Right kidney (tissue), 1 donor: Measurements from ENCODE around the gene HOXA6.

ENCODE experiments used
- DNase-seq: peaks from one replicate; pipeline ENCODE4 v3.0.0-alpha.2; 2016

Gene HOXA6

DNA sequence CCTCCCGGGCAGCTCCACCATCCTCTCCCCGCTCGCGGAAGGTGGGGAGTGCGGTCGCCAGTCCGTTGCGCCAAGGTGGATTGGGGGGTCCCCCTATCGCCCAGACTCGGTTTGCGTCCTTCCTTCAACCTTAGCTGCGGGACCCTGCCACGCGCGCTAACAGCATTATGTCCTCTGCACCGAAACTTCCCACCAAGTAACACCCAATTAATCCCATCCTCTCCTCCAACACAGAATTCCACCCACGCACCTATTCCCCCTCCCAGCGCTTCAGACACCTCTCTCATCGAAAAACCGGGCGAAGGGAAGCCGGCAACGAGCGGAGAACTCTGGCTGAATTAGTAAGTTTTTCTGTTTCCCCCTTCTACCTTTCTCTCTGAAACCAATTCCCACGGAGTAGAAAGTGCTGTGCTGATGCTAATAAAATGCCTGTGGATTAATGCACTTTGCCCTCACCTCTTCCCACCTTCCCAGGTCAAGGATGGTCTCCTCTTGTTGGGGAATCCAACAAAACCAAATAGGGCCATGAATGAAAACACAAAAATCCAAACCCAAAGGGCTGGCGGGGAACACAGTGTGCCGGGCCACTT, 3.9 kb upstream of the HOXA6 start:
- no peak for DNase-seq

GRCh38 chr7:27150568-27151340, 3.2 kb upstream of the HOXA6 start:
- peak; percentile 95 for DNase-seq

GRCh38 chr7:27149842-27150567, 2.4 kb upstream of the HOXA6 start:
- DNase-seq: no peak

- no peak for DNase-seq
Observed at GRCh38 chr7:27148756-27149641, 1.4 kb upstream of the HOXA6 start.

GRCh38 chr7:27148031-27148755, 619 bp upstream of the HOXA6 start:
- DNase-seq: peak; percentile 82

DNA sequence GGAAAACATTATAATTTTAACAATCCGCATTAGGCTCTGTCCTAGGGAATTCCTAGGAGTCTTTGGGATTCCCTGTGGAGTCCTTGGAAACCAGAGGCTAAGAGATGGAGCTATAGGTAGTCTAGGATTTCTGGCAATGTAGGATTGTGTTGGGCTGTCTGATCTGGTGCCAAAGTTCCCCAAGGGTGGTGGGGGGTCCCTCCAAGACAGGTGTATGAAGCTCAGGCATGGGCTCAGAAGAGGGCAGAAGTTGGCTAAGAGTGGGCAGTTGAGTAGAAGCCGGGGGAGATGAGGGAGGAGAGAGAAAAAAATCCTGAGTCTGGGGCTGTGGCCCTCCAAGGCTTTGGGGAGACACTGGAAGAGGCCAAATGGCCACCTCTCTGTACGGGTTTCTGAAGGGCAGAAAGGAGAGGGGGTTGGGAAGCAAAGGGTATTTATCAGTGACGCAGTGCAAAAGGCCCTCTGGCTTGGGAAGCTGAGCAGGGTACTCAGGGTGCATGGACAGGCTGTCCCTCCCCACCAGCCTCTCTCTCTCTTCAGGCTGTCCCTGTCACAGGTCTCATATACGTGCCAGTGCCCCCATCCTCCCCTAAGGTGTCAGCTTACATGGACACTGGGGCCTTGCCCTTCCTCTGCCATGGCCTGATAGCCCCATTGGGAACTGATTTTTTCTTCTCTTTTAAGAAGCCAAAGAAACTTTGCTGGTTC, 929 bp downstream of the HOXA6 start:
- no peak for DNase-seq

GRCh38 chr7:27145914-27146412, 1.6 kb downstream of the HOXA6 start:
- no peak for DNase-seq

- DNase-seq: peak; percentile 76
Observed at GRCh38 chr7:27145165-27145913, 2.2 kb downstream of the HOXA6 start.

DNA sequence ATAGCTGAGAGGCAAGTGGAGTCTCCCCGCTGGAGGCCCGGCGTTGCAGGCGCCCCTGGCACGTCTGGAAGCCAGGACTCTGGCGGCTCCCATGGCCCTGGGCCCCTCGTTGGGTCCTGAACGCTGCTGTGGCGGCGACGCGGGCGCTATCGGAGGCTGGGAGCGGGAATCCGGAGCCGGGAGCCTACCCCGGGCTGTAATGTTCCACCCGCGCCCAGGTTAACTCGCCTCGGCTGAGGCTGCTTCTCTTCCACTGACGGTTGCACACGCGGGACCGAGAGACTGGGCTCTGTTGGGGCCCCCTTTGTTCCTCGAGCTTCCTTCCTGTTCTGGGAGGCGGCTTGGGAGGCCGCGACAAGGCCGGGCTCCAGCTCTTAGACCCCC, 2.8 kb downstream of the HOXA6 start:
- peak; percentile 79 for DNase-seq

DNA sequence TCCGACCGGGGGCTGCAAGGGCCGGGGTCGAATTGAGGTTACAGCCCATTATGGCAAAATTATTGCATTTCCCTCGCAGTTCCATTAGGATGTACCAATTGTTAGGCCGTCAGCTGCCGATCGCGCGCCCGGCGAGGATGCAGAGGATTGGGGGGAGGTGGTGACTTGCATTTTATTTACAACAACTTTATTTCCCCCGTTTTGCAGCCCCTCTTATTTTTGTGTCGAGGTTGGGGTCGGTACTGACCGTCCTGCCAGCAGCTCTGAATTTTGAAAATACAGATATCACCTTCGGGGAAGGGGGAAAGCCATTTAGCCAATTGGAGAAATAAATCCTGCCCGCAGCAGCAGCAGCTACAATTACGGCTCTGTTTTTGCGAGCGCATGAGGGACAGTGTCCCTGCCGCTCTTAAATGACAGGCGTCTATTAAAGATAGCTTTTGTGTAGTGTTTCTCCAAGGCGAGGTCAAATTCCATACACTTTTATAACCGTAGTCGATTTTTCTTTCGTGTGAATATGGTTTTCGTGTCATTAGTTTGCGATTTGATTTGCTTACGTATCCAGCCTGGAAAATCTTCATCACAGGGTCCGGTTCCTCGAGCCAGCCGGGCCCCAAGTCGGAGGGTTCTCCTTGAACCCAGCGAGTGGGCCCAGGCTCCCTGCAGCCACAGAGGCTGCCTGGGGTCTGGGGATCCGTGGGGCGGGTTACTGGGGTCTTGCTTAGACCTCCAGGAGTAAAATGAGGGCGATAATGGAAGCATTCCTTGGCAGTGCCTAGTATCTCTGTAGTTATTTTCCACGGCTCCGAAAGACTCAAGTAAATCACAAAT, 3.4 kb downstream of the HOXA6 start:
- DNase-seq: no peak

GRCh38 chr7:27143023-27143949, 4.3 kb downstream of the HOXA6 start, which contains the start of gene HOXA5:
Gene HOXA5 (minus strand): TSS chr7:27143681. CDS start chr7:27143607, 74 bp downstream.
- DNase-seq: peak; percentile 90

- peak; percentile 81 for DNase-seq
Observed at GRCh38 chr7:27142580-27143022, 5.0 kb downstream of the HOXA6 start.

DNA sequence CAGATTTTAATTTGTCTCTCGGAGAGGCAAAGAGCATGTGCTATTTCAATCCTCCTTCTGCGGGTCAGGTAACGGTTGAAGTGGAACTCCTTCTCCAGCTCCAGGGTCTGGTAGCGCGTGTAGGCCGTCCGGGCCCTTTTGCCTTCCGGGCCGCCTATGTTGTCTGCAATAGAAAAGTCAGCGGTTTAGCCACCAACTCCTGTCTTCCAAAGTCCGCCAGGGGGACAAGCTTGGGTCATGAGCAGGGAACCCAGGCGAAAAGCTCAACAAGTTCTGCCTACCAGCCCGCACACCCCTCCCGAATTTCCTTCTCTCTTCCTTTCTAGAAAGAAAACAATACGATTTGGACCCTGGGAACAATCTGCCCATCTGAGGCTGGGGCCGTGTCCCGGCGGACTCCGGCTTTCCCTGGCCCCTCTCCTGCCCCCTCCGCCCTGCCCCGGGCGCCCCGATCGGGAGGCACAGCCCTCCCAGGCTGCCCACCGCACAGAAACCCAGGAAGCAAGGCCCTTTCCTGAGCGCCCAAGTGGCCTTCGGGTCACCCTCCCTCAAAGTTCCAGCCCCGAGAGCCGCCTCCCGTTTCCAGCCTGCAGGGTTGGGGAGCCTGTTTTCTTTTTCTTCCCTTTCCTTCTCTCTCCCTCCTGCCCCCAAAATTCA, 5.5 kb downstream of the HOXA6 start:
- peak; percentile 83 for DNase-seq

GRCh38 chr7:27141137-27141922, 6.2 kb downstream of the HOXA6 start:
- DNase-seq: no peak

DNA sequence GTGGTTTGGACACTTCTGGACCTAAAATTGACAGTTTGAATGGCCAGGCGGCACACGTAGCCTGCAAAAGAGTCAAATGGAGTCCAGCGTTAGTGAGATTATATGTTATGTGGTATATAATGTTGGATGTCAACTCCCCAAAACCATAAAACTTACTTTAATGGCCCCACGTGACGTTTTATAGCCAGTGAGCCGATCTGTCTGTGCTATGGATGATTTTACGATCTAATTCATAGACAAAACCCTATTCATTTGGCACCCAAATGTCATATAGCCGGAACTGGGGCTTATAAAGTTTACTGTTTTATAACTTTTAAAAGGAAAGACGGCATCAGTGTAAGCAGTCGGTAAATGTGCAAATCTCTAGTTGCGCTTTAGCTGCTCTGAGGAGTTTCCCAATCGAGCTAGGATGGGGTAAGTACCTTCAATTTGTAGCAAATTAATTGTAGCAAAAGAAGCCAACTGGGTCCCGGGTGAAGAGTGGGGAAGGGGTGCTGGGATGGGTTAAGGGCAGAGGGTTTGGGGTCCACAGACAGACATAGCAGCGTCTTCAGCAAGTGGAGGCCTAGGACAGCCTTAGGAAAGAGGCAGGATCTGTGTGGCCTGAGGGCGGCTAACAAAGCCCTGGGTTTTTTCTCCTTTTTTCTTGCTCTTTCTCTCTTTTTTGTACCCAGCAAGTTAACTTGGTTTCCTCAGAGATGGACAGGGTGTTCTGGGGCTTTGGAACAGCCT, 7.3 kb downstream of the HOXA6 start:
- DNase-seq: no peak
